HuH-7 (cell line): Measurements from ENCODE around the gene RPL10.

ENCODE experiments used
- DNase-seq: peaks from one replicate; pipeline ENCODE4 v3.0.0; 2011; ENCODE audit warnings: low spot score

The RPL10 gene

GRCh38 chrX:154430916-154431315 is 32.7 kb downstream of the RPL10 start:
- DNase-seq, result no peak

DNA sequence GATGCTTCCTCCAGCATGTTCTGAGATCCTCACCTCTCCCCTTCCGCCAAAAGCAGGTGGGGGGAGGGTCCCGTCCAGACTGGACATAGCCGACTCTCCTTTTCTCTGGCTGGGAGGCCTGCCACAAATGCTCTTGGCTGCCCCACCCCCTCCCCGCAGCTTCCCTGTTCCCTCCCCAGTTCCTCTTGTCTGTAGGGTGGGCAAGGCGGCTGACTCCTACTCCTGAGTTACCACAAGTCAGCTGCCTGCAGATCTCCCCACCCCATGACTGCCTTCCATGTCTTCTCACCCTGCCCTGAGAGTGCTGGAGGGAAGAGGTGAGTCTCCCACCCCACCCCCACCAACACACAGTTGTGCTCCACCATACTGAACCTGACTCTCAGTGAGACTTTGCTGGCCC is 33.2 kb downstream of the RPL10 start:
- DNase-seq, result no peak

DNA sequence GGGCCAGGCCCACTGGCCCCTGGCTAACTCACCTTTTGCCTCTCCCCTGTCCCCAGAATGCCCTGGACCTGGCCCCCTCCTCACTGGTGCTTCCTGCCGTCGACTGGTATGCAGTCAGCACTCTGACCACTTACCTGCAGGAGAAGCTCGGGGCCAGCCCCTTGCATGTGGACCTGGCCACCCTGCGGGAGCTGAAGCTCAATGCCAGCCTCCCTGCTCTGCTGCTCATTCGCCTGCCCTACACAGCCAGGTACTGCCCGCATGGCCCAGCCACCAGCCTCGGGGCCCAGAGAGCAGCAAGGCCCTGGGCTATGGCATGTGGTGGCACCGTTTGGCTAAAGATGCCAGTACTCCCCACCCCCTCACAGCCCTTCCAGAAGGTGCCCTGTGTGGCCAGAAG is 34.0 kb downstream of the RPL10 start:
- no peak for DNase-seq

DNA sequence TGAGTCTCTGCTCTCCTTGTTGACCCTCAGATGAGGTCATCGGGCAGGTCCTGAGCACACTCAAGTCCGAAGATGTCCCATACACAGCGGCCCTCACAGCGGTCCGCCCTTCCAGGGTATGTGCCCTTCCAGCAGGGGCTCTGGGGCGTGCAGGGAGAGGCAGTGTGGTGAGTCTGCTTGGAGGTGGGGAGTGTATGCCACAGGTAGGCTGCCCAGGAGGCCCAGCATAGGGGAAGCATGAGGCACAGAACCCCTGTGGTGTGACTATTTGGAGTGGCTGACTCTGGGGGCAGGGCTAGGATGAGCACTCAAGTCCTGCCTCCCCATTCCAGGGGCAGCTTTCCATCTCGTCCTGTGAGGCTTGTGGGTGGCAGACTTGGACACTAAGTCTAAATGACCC is 35.4 kb downstream of the RPL10 start:
- DNase-seq, result no peak

DNA sequence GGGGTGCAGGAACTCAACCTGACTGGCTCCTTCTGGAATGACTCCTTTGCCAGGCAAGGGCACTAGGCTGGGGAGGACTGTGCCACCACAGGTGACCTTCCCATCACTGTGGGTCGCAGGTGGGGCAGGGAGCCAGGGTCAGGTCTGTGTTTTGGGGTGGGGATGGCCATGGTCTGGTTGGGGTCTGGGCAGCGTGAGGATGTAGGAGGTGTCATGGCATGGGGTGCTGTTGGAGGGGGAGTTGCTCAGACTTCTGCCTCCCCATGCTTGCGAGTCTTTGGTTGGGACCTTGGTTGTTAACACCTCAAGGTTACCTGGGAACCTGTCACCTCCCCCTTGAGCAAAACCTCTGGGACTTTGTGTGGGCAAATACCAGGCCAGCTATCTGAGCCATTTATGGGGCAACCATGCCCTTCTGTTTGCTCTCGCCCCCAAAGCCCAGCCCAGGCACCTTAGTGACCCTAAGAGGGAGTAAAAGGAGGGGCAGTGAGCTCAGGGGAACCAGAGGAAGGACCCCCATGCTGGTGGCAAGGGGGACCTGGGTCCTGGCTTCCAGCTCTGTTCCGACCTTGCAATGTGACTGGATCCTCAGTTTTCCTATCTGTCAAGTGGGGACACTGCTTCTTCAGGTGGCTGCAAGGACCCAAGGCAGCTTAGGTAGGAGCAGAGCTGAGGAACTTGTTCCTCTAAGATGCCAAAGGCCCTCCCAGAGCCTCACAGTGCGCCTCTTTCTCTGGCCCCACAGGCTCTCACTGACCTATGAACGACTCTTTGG is 36.4 kb downstream of the RPL10 start:
- no peak for DNase-seq

- no peak for DNase-seq
Observed at GRCh38 chrX:154435171-154435733, 37.1 kb downstream of the RPL10 start.

DNA sequence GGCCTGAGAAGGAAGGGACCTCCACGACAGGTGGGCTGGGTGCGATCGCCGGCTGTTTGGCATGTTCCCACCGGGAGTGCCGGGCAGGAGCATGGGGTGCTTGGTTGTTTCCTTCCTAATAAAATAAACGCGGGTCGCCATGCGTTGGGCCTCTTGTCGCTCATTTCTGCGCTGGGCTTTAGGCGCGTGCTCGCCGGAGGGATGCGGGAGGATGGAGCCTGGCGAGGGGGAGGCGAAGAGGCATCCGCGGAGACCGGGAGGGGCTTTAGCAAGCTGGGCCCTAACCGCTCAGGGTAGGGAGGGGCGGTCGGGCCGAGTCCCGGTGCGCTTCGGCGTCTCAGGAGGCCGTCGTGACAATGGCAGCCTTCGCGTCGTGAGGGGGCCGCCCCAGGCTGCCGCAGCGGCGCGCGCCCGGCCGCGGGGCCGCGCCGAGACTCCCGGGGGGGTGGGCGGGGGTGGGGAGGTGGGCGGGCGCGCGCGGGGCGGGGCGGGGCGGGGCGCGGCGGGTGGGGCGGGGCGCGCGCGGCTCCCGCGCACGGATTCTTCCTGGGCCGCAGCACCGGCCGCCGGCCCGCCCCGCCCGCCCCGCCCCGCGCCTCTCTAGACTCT is 38.3 kb downstream of the RPL10 start:
- DNase-seq, result peak; percentile 71

DNA sequence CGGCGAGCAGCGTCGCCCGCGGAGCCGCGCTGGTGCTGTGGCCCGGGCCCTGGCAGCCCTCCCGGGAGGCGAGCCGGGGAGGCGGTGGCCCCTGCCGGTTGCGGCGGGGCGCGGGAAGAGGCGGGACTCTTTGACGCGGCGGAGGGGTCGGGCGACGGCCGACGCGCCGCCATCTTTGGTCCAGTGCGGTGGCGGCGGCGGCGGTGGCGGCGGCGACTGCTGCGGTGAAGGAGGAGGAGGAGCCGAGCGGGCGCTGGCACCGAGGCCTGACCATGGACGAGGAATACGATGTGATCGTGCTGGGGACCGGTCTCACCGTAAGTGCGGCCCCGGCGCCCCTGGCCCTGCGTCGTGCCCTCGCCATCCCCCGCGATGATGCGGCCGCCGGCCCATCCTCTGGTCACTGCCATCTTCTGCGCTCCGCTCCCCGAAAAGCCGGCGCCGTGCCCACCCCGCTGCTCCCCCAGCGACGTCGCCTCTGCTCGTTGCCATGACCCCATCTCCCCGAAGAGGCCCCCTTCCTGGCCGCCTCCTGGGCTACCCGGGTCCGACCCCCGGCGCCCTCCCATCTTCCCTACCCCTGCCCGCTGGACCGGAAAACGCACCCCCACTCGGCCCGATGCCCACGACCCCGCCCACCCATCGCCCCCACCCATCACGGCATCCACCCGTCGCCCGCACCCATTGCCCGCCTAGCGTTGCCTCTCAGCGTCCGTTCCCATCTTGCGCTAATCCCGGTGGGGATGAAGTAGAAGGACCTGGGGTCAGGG is 39.0 kb downstream of the RPL10 start, which contains the start of gene GDI1:
Gene GDI1 (plus strand): TSS at position 172 of the 770 bp plus-strand sequence. CDS start 101 bp downstream, at position 273.
- DNase-seq, result peak; percentile 66

GRCh38 chrX:154437971-154438893 is 40.1 kb downstream of the RPL10 start:
- DNase-seq, result no peak

DNA sequence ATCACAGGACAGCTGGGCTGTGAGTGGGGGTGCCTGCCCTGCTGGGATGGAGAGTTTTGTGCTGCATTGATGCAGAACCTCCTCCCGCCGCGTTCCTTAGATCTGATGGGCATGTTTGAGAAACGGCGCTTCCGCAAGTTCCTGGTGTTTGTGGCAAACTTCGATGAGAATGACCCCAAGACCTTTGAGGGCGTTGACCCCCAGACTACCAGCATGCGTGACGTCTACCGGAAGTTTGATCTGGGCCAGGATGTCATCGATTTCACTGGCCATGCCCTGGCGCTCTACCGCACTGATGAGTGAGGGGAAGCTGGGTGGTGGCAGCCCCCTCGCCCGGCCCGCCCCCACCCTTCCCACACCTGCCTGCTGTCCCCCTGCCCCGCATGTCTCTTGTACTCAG is 41.7 kb downstream of the RPL10 start:
- no peak for DNase-seq

DNA sequence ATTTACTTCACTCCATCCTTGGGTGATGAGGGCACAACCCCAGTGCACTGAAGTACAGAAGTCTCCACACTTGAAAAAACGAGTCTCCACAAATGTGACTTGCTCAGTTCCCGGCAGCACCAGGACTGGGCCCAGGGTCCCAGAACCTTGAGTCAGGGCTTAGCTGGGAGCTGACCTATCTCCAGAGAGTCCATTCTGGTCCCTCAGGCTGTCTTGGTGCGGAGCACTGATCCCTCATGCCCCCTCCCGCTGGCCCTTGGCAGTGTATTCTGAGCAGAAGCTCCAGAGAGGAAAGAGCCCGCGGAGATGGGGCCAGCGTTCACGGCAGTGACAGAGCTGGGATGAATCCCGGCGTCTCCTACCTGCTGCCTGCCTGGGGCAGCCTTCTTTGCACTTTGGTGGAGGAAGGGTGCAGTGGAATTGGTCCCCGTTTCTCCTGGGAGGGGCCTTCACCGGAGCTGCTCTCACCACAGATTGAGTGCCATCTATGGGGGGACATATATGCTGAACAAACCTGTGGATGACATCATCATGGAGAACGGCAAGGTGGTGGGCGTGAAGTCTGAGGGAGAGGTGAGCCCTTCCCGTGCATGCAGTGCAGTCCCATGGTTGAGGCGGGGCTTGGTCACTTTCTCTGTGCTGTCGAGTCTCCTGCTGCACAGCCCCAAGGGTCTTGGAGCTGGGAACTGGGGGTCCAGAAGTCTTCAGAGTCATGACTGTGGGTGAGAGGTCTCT is 42.6 kb downstream of the RPL10 start:
- no peak for DNase-seq

- DNase-seq, result no peak
Observed at GRCh38 chrX:154441564-154441963, 43.4 kb downstream of the RPL10 start.

DNA sequence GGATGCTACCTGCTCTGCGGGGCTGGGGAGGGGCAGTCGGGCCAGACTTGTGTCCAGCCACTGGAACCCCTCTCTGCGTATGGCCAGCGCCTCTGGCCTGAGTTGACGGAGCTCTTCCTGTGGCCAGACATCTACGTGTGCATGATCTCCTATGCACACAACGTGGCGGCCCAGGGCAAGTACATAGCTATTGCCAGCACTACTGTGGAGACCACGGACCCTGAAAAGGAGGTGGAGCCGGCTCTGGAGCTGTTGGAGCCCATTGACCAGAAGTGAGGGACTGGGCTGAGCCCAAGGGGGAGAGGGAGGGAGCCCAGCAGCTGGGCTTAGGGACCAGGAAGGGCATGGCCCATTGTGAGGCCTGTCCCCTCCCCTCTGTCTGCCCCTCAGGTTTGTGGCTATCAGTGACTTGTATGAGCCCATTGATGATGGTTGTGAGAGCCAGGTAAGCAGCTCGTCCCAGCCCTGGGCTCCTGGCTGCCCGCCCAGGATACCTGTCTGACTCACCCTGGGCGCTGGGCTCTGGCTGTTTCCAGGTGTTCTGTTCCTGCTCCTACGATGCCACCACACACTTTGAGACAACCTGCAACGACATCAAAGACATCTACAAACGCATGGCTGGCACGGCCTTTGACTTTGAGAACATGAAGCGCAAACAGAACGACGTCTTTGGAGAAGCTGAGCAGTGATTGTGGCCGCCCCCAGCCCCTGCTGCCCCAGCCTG is 44.0 kb downstream of the RPL10 start:
- no peak for DNase-seq

DNA sequence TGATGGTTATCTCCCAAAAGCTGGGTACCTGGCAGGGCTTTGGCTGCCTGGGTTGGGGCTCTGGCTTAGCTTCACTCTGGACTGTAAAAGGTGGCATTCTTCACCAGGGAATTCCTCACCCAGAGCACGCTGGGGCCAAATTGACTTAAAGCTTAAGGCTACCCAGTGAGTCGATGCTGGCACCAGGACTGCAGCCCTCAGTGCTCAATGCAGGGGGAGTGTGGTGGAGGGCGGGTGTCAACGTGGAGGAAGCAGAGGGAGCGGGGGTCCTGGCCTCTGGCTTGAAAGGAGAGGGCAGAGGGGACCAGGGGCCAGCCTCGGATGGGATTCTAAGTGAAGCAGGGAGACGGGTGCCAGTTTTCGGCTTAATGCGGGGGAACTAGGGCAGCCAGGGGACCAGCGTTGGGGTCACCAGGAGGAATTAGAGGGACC is 45.3 kb downstream of the RPL10 start:
- no peak for DNase-seq

- DNase-seq, result peak; percentile 81
Observed at GRCh38 chrX:154443992-154444754, 46.0 kb downstream of the RPL10 start, which contains the start of gene FAM50A. Gene FAM50A (plus strand): TSS chrX:154444141. CDS start chrX:154444236, 95 bp downstream.

GRCh38 chrX:154444755-154445246 is 46.6 kb downstream of the RPL10 start:
- no peak for DNase-seq

GRCh38 chrX:154445776-154446175 is 47.6 kb downstream of the RPL10 start:
- DNase-seq, result no peak

DNA sequence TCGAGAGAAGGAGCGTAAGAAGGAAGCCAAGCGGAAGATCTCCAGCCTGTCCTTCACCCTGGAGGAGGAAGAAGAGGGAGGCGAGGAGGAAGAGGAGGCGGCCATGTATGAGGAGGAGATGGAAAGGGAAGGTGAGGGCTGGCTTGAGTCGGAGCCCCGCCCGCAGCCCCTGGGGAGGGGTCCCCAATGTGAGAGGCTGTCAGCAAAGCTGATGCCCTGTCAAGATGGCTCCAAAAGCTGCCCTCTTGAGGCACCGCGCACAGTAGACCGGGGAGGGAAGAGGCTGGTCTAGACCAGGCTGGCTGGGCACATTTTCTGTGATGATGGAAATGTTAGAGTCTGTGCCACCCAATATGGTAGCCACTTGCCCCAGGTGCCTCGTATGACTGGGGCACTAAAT is 48.3 kb downstream of the RPL10 start:
- no peak for DNase-seq

GRCh38 chrX:154448484-154448883 is 50.3 kb downstream of the RPL10 start:
- no peak for DNase-seq
